Body of pancreas (tissue), 4 donors: Measurements from ENCODE around the gene RP9. TPM values are rescaled to one million over a fixed set of nuclear protein-coding genes. Genes with fewer than 3 reads are reported as not detected.

Source experiments
- ATAC-seq: fragments of 150-250 bp; one replicate; pipeline ENCODE4 v1.9.1; 2016
- DNase-seq, 4 donors: peaks; one replicate each; pipeline ENCODE4 v3.0.0-alpha.2; 2019
- H3K27ac ChIP-seq, 4 donors: fragments of 200-600 bp; sonication (generic); 1 replicate in 3 of 4; 2 replicates in 1 of 4; pipeline versions ENCODE4 v1.5.1 to v1.6.1; 2016 to 2019; ENCODE audit warnings: mild to moderate bottlenecking in 1 of 4, mixed read lengths in 1 of 4, moderate library complexity in 1 of 4
- H3K27me3 ChIP-seq, 2 donors: fragments of 200-600 bp; sonication (generic); one replicate each; pipeline ENCODE4 v1.6.0; 2016; ENCODE audit warnings: mild to moderate bottlenecking in 1 of 2
- H3K36me3 ChIP-seq, 2 donors: fragments of 200-600 bp; sonication (generic); replicated peaks in 1 of 2; 2 replicates each; pipeline ENCODE4 v1.5.1; 2016; ENCODE audit warnings: low read depth in 2 of 2; ENCODE audit not compliant: insufficient read depth in 1 of 2
- H3K4me1 ChIP-seq: fragments of 200-600 bp; sonication (generic); one replicate; pipeline ENCODE4 v1.6.0; 2016
- H3K4me3 ChIP-seq, 2 donors: fragments of 200-600 bp; sonication (generic); 1 replicate in 1 of 2; 2 replicates in 1 of 2; pipeline ENCODE4 v1.5.1; 2016 to 2019
- H3K9me3 ChIP-seq, 3 donors: fragments of 200-600 bp; sonication (generic); 1 replicate in 2 of 3; 2 replicates in 1 of 3; pipeline ENCODE4 v1.5.1; 2016
- CTCF ChIP-seq, 7 experiments: fragments of 450-650 bp in 4 of 7; fragments of 200-600 bp in 3 of 7; sonication (generic) in 3 of 7; IDR thresholded peaks; one replicate each; pipeline ENCODE4 v1.5.1; 2016 to 2019; ENCODE audit warnings: antibody characterized with exemption in 7 of 7
- POLR2A ChIP-seq, 3 donors: fragments of 450-650 bp; IDR thresholded peaks; one replicate each; pipeline ENCODE4 v1.6.1; 2016; ENCODE audit warnings: antibody characterized with exemption in 3 of 3, mild to moderate bottlenecking in 2 of 3
- WGBS, 2 donors: methylation state at CpG; one replicate each; pipeline ENCODE4 v1.1.5; 2017; 5-methylcytosine and 5-hydroxymethylcytosine counted together
- intact Hi-C: fragments of 100-400 bp; cut with DNase I; formaldehyde crosslinking; loops from one replicate; pipeline ENCODE4 v1.15.1; 2023
- total RNA-seq, 2 donors: library from RNA; depleted of rRNA; stranded (reverse); fragments of >200 nt; gene quantifications; one replicate each; pipeline ENCODE4 v1.1.0, GENCODE V29; 2016

RP9 gene
- total RNA-seq, 2 donors from 2014 or later, result 5.2 to 9.6 TPM

DNA sequence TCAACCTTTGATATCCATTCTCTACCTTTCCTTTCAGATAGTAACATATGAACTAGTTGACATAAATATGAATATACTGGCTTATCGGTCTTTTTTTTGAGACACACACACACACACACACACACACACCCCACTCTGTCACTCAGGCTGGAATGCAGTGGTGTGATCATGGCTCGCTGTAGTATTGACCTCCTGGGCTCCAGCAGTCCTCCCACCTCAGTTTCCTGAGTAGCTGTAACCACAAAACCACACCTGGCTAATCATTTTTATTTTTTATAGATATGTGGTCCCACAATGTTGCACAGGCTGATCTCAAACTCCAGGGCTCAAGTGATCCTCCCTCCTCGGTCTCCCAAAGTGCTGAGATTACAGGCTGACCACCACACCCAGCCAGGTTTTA is 32.5 kb downstream of the RP9 start:
- ATAC-seq, result no peak

DNA sequence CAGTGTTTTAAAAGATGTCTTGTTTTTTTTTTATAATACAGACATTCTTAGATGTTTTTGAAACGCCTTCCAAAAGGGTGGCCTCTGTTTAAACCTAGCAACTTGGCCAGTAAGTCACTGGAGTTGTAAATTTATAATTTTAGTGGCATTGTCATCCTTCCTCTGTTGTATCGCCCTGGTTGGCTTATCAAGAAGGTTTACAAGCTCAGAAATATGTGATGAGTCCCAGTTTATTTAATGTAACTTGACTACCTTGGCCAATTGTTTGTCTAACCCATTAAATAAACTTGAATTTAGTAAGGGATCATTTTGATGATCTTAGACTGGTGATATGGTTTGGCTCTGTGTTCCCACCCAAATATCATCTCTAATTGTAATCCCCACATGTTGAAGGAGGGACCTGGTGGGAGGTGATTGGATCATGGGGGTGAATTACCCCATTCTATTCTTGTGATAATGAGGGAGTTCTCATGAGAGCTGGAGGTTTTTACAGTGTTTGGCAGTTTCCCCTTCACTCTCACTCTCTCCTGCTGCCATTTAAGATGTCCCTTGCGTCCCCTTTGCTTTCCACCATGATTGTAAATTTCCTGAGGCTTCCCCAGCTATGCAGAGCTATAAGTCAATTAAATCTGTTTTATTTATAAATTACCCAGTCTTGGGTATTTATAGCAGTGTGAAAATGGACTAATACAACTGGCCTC is 33.2 kb downstream of the RP9 start:
- Histone ChIP-seq H3K4me1 (no peaks in the 10 kb centered on the region), H3K9me3 (no peaks in the 10 kb centered on the region), H3K4me3 (no peak overlapping the region), H3K27ac (no peak overlapping the region), H3K27me3 (no peaks in the 10 kb centered on the region), H3K36me3 (no peaks in the 10 kb centered on the region)
- no peak for ATAC-seq
- intact Hi-C loops, result no loop called here
- no peak for TF ChIP-seq POLR2A (IDR thresholded peaks at IDR 0.05)
- TF ChIP-seq CTCF (IDR thresholded peaks at IDR 0.05), result no peak
- no peak for DNase-seq
- 74% methylated on average over 3 of the region's 3 CpGs for WGBS, 2 donors

More for the DNA sequence above, 32.5 kb downstream of the RP9 start:
- Histone ChIP-seq H3K4me1 (no peaks in the 10 kb centered on the region), H3K27me3 (no peaks in the 10 kb centered on the region), H3K36me3 (no peaks in the 10 kb centered on the region), H3K4me3 (no peak overlapping the region), H3K9me3 (no peaks in the 10 kb centered on the region), H3K27ac (no peak overlapping the region)
- no peak for DNase-seq
- 62 to 76% methylated on average over 3 of the region's 3 CpGs for WGBS, 2 donors
- intact Hi-C loops, result no loop called here
- TF ChIP-seq CTCF (IDR thresholded peaks at IDR 0.05) (no peak), POLR2A (IDR thresholded peaks at IDR 0.05) (no peak)

DNA sequence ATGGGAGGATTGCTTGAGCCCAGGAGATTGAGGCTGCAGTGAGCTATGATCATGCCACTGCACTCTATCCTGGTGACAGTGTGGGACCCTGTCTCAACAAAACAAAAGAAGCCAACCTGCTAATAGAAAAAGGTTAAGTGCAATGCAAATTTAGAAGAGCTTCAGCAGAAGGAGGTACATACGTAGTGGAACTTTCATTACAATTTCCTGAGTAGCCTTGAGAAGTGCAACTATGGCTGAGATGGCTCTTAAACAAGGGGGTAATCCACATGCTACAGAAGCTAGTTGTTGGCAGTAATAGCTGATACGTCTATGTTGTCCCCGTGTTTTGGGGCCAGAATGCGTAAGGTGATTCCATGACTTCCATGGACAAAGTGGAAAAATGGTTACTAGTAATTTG is 36.0 kb downstream of the RP9 start:
- 78 to 81% methylated on average over 4 of the region's 4 CpGs for WGBS, 2 donors
- TF ChIP-seq POLR2A (IDR thresholded peaks at IDR 0.05) (no peak), CTCF (IDR thresholded peaks at IDR 0.05) (no peak)
- Histone ChIP-seq H3K4me1 (no peaks in the 10 kb centered on the region), H3K9me3 (peaks cover 0 to 8% (median 0%) of the 10 kb centered on the region in 3 donors), H3K36me3 (no peaks in the 10 kb centered on the region), H3K27me3 (no peaks in the 10 kb centered on the region), H3K27ac (no peak overlapping the region), H3K4me3 (no peak overlapping the region)
- no peak for ATAC-seq
- intact Hi-C loops, result no loop called here
- no peak for DNase-seq

DNA sequence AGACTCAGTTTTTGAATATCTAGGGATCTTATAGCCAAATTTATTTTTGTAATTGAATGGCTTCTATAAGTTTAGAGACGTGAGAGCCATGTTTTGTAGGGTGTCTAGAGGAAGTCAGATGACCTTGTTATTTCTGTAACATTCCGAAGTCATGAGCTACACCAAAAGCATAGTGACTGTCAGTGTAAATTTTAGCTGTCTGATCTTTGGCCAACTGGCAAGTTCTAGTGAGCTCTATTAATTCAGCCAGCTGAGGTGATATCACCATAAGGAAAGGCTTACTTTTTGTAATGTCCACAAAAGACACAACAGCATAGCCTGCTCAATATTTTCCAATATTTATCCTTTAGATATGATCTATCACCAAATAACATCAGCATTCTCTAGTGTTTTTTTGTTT is 36.7 kb downstream of the RP9 start:
- Histone ChIP-seq H3K27ac (no peak overlapping the region), H3K36me3 (no peaks in the 10 kb centered on the region), H3K9me3 (peaks cover 0 to 8% (median 0%) of the 10 kb centered on the region in 3 donors), H3K27me3 (no peaks in the 10 kb centered on the region), H3K4me1 (no peaks in the 10 kb centered on the region), H3K4me3 (no peak overlapping the region)
- DNase-seq, result no peak
- whole genome bisulfite sequencing, 2 donors, result 56 to 59% methylated on average over 2 of the region's 2 CpGs
- ATAC-seq, result no peak
- TF ChIP-seq POLR2A (IDR thresholded peaks at IDR 0.05), result no peak
- TF ChIP-seq CTCF (IDR thresholded peaks at IDR 0.05), result no peak
- intact Hi-C loops, result no loop called here

DNA sequence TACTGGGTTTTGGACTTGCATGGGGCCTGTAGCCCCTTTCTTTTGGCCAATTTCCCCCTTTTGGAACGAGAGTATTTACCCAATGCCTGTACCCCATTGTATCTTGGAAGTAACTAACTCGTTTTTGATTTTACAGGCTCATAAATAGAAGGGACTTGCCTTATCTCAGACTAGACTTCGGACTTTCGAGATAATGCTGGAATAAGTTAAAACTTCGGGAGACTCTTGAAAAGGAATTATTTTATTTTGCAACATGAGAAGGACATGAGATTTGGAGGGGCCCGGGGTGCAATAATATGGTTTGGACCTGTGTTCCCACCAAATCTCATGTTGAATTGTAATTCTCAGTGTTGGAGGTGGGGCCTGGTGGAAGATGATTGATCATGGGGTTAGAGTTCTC is 38.4 kb downstream of the RP9 start:
- ATAC-seq (no peak), DNase-seq (no peak)
- no peak for TF ChIP-seq POLR2A (IDR thresholded peaks at IDR 0.05)
- no peak for TF ChIP-seq CTCF (IDR thresholded peaks at IDR 0.05)
- Histone ChIP-seq H3K27me3 (no peaks in the 10 kb centered on the region), H3K9me3 (peaks cover 0 to 8% (median 3%) of the 10 kb centered on the region in 3 donors), H3K4me3 (no peak overlapping the region), H3K4me1 (no peaks in the 10 kb centered on the region), H3K27ac (no peak overlapping the region), H3K36me3 (no peaks in the 10 kb centered on the region)
- intact Hi-C loops, result no loop called here
- 43 to 66% methylated on average over 6 of the region's 6 CpGs for WGBS, 2 donors
